Mesothelial cell of epicardium (in vitro differentiated cells): Measurements from ENCODE around the gene SPPL2C. TPM values are rescaled to one million over a fixed set of nuclear protein-coding genes. Genes with fewer than 3 reads are reported as not detected.

Experiments used
- DNase-seq, 2 experiments: peaks; one replicate each; pipeline ENCODE4 v3.0.0; 2021; ENCODE audit warnings: low spot score in 2 of 2; ENCODE audit not compliant: unreplicated experiment in 2 of 2
- H3K27ac Mint-ChIP-seq: 2 replicates; pipeline ENCODE4 v1.8.0; 2021; ENCODE audit warnings: mixed read lengths
- H3K27me3 Mint-ChIP-seq: 2 replicates; pipeline ENCODE4 v1.8.0; 2021; ENCODE audit warnings: low read depth, mixed read lengths
- H3K36me3 Mint-ChIP-seq: 2 replicates; pipeline ENCODE4 v1.8.0; 2021; ENCODE audit warnings: mixed read lengths
- H3K4me1 Mint-ChIP-seq: 2 replicates; pipeline ENCODE4 v1.8.0; 2021; ENCODE audit warnings: mixed read lengths
- H3K4me3 Mint-ChIP-seq: 2 replicates; pipeline ENCODE4 v1.8.0; 2021; ENCODE audit warnings: mild to moderate bottlenecking, moderate library complexity, mixed read lengths
- H3K9me3 Mint-ChIP-seq: 2 replicates; pipeline ENCODE4 v1.8.0; 2021; ENCODE audit warnings: mixed read lengths
- CTCF ChIP-seq: fragments of 200-600 bp; sonication (generic); IDR thresholded peaks from one replicate; pipeline ENCODE4 v1.5.0; 2021; ENCODE audit warnings: antibody characterized with exemption; ENCODE audit not compliant: unreplicated experiment
- total RNA-seq: library from RNA; stranded (reverse); gene quantifications from 3 replicates; pipeline ENCODE4 v1.2.1, GENCODE V29; 2021

The SPPL2C gene
- total RNA-seq, 1 donor from 2014 or later, result not detected

GRCh38 chr17:45824475-45824874 is 20.2 kb upstream of the SPPL2C start:
- Mint-ChIP-seq H3K27ac (no peak overlapping the region), H3K4me1 (no peaks in the 10 kb centered on the region), H3K4me3 (no peak overlapping the region), H3K9me3 (no peaks in the 10 kb centered on the region), H3K36me3 (no peaks in the 10 kb centered on the region), H3K27me3 (peaks cover 38% of the 10 kb centered on the region)
- DNase-seq, result no peak
- TF ChIP-seq CTCF, result no peak

- no peaks in the 10 kb centered on the region for H3K36me3 Mint-ChIP-seq
- H3K9me3 Mint-ChIP-seq, result no peaks in the 10 kb centered on the region
- no peak for TF ChIP-seq CTCF
- DNase-seq, result no peak
- H3K27ac Mint-ChIP-seq, result no peak overlapping the region
- no peaks in the 10 kb centered on the region for H3K4me1 Mint-ChIP-seq
- H3K4me3 Mint-ChIP-seq, result no peak overlapping the region
- peaks cover 38% of the 10 kb centered on the region for H3K27me3 Mint-ChIP-seq
These were observed 19.7 kb upstream of the SPPL2C start for GRCh38 chr17:45824901-45825492.

GRCh38 chr17:45825792-45826191 is 18.9 kb upstream of the SPPL2C start:
- Mint-ChIP-seq H3K4me3 (no peak overlapping the region), H3K36me3 (no peaks in the 10 kb centered on the region), H3K27me3 (peaks cover 37% of the 10 kb centered on the region), H3K27ac (no peak overlapping the region), H3K4me1 (no peaks in the 10 kb centered on the region), H3K9me3 (no peaks in the 10 kb centered on the region)
- no peak for TF ChIP-seq CTCF
- no peak for DNase-seq

- TF ChIP-seq CTCF, result no peak
- Mint-ChIP-seq H3K9me3 (no peaks in the 10 kb centered on the region), H3K4me3 (no peak overlapping the region), H3K36me3 (no peaks in the 10 kb centered on the region), H3K27me3 (peaks cover 32% of the 10 kb centered on the region), H3K4me1 (no peaks in the 10 kb centered on the region), H3K27ac (no peak overlapping the region)
- no peak for DNase-seq
These were observed 17.6 kb upstream of the SPPL2C start for GRCh38 chr17:45826919-45827588.

- H3K4me3 Mint-ChIP-seq, result no peak overlapping the region
- no peak for DNase-seq
- H3K27ac Mint-ChIP-seq, result no peak overlapping the region
- no peaks in the 10 kb centered on the region for H3K4me1 Mint-ChIP-seq
- H3K27me3 Mint-ChIP-seq, result peaks cover 25% of the 10 kb centered on the region
- H3K9me3 Mint-ChIP-seq, result no peaks in the 10 kb centered on the region
- no peaks in the 10 kb centered on the region for H3K36me3 Mint-ChIP-seq
- TF ChIP-seq CTCF, result no peak
These were observed 16.5 kb upstream of the SPPL2C start for GRCh38 chr17:45828171-45828570.
